ENCODE results near the gene TRAF2. TPM values are rescaled to one million over a fixed set of nuclear protein-coding genes. Genes with fewer than 3 reads are reported as not detected.

TRAF2 gene
- total and polyA plus RNA-seq, 12 donors = 5.4 to 17.0 (median 10.1) TPM

GRCh38 chr9:136860933-136861873 is 25.1 kb upstream of the TRAF2 start:
- intact Hi-C loops (cut with DNase I) = loop anchor here in 1 of 10 donors (10.0 kb wide), 1 partner anchor 64 kb away; no protein-coding TSS in a partner anchor
- Histone ChIP-seq H3K27me3 (no peaks in the 10 kb centered on the region), H3K36me3 (peaks cover 3 to 59% (median 24%) of the 10 kb centered on the region in 9 donors), H3K9me3 (no peaks in the 10 kb centered on the region), H3K4me1 (peaks cover 9 to 39% (median 28%) of the 10 kb centered on the region in 9 donors), H3K27ac (no peak overlapping the region), H3K4me3 (no peak overlapping the region)
- TF ChIP-seq CTCF (IDR thresholded peaks at IDR 0.05) = no peak
- 91 to 92% methylated on average over 22 of the region's 22 CpGs for WGBS, 2 donors
- DNase-seq = no peak
- ATAC-seq = no peak

DNA sequence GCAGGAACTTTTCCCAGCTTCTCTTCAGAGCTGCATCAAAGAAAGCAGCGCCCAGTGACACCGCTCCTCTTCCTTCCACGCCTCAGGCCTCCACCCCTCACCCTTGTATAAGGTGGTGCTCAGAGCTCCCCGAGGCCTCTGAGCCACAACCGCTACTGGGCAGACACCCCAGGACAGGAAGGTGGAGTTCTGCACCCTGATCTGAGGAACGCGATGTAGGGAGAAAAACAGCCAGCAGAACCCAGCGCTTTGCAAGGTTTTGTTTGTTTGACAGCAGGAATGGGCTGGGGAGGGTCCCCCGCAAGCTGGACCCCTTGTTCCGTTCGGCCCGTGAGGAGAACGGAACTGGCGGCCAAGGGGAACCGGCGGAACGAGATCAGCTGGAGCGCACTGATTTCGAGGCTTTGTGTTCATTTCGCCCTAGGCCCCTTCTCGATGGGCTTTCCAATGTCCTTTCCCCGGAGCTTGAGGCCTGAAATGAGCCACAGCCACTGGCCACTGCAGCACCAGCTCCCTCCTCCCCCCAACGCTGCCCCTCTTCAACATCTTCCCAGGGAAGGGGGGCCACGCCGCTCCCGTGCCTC is 24.4 kb upstream of the TRAF2 start:
- H3K4me1 ChIP-seq = peaks cover 9 to 42% (median 30%) of the 10 kb centered on the region in 9 donors
- DNase-seq (no peak), ATAC-seq (no peak)
- no peaks in the 10 kb centered on the region for H3K27me3 ChIP-seq
- H3K36me3 ChIP-seq = peaks cover 3 to 59% (median 24%) of the 10 kb centered on the region in 9 donors
- H3K27ac ChIP-seq = no peak overlapping the region
- H3K9me3 ChIP-seq = no peaks in the 10 kb centered on the region
- WGBS, 2 donors = 88 to 89% methylated on average over 26 of the region's 26 CpGs
- no peak for TF ChIP-seq CTCF (IDR thresholded peaks at IDR 0.05)
- H3K4me3 ChIP-seq = no peak overlapping the region
- intact Hi-C loops (cut with DNase I) = loop anchor here in 1 of 10 donors (10.0 kb wide), 1 partner anchor 63 kb away; no protein-coding TSS in a partner anchor

DNA sequence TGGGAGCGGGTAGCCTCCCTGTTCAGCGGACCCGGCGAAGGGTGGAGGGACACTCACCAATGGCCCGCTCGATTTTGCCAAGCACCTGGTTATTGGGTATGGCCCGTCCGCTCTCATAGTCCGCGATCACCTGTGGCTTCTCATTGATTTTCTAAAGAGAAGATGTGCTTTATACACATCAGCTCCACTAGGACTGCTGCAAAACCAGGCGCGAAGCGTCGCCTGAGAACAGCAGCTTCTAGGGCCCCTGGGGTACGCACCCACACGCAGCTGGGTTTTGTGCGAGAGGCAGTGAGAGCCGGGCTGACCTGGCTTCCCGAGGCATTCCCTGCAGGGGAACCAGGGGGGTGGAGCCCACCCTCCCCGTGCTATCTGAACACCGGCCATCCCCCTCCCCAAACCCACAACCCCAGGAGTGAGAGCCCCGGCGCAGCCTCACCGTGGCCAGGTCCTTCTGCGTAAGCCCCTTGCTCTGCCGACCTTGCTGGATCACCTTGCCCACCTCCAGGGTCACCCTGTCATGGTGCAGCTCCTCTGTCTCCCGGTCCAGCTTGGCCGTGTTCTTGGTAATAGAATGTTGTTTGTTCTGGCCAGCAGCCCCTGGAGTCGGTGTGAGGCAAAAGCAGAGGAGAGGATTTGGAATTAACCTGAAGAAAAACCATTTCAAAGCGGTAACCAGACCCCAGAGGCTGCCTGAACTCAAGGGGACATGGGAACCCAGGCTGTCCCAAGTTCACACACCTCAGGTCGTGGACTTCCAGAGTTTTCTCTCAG is 23.3 kb upstream of the TRAF2 start:
- intact Hi-C loops (cut with DNase I) = loop anchor here in 1 of 10 donors (10.0 kb wide), 1 partner anchor 62 kb away; no protein-coding TSS in a partner anchor
- peaks cover 3 to 59% (median 24%) of the 10 kb centered on the region in 9 donors for H3K36me3 ChIP-seq
- ATAC-seq (no peak), DNase-seq (no peak)
- peaks cover 9 to 47% (median 32%) of the 10 kb centered on the region in 9 donors for H3K4me1 ChIP-seq
- no peaks in the 10 kb centered on the region for H3K9me3 ChIP-seq
- no peak for TF ChIP-seq CTCF (IDR thresholded peaks at IDR 0.05)
- 90 to 91% methylated on average over 31 of the region's 31 CpGs for WGBS, 2 donors
- H3K27me3 ChIP-seq = no peaks in the 10 kb centered on the region
- no peak overlapping the region for H3K27ac ChIP-seq
- H3K4me3 ChIP-seq = no peak overlapping the region
